ENCODE measurements around the gene NRTN. TPM values are rescaled to one million over a fixed set of nuclear protein-coding genes. Genes with fewer than 3 reads are reported as not detected.

The NRTN gene
- total RNA-seq, 2 experiments from 2014 or later = not detected

- DNase-seq (no peak), ATAC-seq (no peak)
- H3K4me3 Mint-ChIP-seq = no peak within 1 kb of the TSS
- no peaks in the 10 kb centered on the region for H3K27me3 Mint-ChIP-seq
- no peaks in the 10 kb centered on the region for H3K9me3 Mint-ChIP-seq (ENCODE audit: low read depth)
- H3K4me1 Mint-ChIP-seq = peaks cover 1% of the 10 kb centered on the region
- peaks cover 22% of the 10 kb centered on the region for H3K36me3 Mint-ChIP-seq
- CTCF ChIA-PET = interaction anchor here (0.9 to 1.5 kb wide), 2 partner anchors 9 to 19 kb away, joined by 3 read pairs; no protein-coding TSS in a partner anchor
- no peak within 1 kb of the TSS for H3K27ac Mint-ChIP-seq
Measured at GRCh38 chr19:5784581-5785147, 20.2 kb upstream of the NRTN start, which contains the start of gene PRR22. PRR22 (minus strand) TSS chr19:5784746; CDS start chr19:5784660, 86 bp downstream.

- CTCF ChIA-PET = interaction anchor here (1.5 kb wide), 1 partner anchor 8 kb away, joined by 3 read pairs; no protein-coding TSS in a partner anchor
- H3K4me3 Mint-ChIP-seq = no peak overlapping the region
- DNase-seq (no peak), ATAC-seq (no peak)
- no peak overlapping the region for H3K27ac Mint-ChIP-seq
- H3K4me1 Mint-ChIP-seq = peaks cover 8% of the 10 kb centered on the region
- H3K9me3 Mint-ChIP-seq (ENCODE audit: low read depth) = no peaks in the 10 kb centered on the region
- no peaks in the 10 kb centered on the region for H3K27me3 Mint-ChIP-seq
- peaks cover 28% of the 10 kb centered on the region for H3K36me3 Mint-ChIP-seq
Measured at GRCh38 chr19:5785423-5785822, 19.4 kb upstream of the NRTN start.

GRCh38 chr19:5786593-5787408 is 18.1 kb upstream of the NRTN start:
- CTCF ChIA-PET = no interaction called here
- Mint-ChIP-seq H3K4me3 (no peak overlapping the region), H3K36me3 (peaks cover 28% of the 10 kb centered on the region), H3K9me3 (ENCODE audit: low read depth) (no peaks in the 10 kb centered on the region), H3K4me1 (peaks cover 12% of the 10 kb centered on the region), H3K27ac (no peak overlapping the region), H3K27me3 (no peaks in the 10 kb centered on the region)
- DNase-seq (no peak), ATAC-seq (no peak)

DNA sequence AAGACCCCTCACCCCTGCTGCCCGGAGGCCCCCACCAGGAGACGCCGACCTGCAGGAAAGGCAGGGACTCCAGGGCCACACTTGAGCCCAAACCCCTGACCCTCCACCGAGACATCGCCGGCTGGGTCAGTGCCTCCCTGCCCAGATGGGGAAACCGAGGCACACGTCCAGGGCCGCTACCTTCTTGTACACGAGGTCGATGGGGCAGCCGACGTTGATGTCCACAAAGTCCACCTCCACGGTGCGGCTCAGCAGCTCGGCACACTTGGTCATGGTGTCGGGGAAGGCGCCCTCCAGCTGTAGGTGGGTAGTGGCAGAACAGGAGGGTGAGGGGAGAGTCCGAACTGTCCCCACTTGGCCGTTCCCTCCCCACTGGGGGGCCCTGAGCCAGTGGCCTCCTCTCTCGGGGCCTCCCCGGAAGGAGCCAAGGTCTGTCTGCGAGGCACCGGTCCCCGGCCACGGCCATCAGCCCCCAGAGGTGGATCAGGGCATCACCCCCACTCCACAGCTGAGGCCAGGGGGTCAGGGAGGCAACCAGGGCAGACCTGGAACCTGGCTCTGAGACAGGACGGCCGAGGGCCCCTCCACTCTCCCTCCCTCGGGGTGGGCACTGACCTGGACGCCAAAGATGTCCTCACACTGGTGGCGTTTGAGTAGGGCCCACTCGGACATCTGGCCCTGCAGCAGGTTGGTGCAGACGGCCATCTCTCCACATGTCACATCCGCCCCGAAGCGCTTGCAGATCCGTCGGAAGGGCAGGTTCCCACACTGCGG is 17.3 kb upstream of the NRTN start:
- no peak for DNase-seq
- CTCF ChIA-PET = no interaction called here
- H3K36me3 Mint-ChIP-seq = peaks cover 28% of the 10 kb centered on the region

DNA sequence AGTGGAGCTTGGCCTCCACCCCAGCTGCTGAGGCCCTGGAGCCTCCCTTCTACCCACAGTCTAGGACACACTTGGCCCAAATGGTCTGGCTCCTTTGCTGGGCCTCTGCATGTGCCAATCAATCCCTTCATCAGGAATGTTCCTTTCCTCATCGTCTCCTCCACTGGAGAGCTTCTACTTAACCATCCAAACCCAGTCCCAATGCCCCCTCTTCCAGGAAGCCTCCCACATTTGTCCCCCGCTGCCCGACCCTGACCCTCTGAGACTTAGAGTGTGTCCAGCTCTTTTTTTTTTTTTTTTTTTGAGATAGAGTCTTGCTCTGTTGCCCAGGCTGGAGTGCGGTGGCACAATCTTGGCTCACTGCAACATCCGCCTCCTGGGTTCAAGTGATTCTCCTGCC is 16.4 kb upstream of the NRTN start:
- Mint-ChIP-seq H3K4me3 (no peak overlapping the region), H3K4me1 (peaks cover 12% of the 10 kb centered on the region), H3K27me3 (no peaks in the 10 kb centered on the region), H3K36me3 (peaks cover 28% of the 10 kb centered on the region), H3K27ac (no peak overlapping the region), H3K9me3 (ENCODE audit: low read depth) (no peaks in the 10 kb centered on the region)
- ATAC-seq = no peak
- no peak for DNase-seq
- CTCF ChIA-PET = interaction anchor here (0.6 kb wide), 1 partner anchor 585 kb away, joined by 3 read pairs; no protein-coding TSS in a partner anchor

More for the DNA sequence above, 17.3 kb upstream of the NRTN start:
- Mint-ChIP-seq H3K27ac (no peak overlapping the region), H3K27me3 (no peaks in the 10 kb centered on the region), H3K9me3 (ENCODE audit: low read depth) (no peaks in the 10 kb centered on the region), H3K4me1 (peaks cover 12% of the 10 kb centered on the region), H3K4me3 (no peak overlapping the region)
- no peak for ATAC-seq

- H3K27ac Mint-ChIP-seq = no peak overlapping the region
Measured at GRCh38 chr19:5789351-5789761, 15.5 kb upstream of the NRTN start.

DNA sequence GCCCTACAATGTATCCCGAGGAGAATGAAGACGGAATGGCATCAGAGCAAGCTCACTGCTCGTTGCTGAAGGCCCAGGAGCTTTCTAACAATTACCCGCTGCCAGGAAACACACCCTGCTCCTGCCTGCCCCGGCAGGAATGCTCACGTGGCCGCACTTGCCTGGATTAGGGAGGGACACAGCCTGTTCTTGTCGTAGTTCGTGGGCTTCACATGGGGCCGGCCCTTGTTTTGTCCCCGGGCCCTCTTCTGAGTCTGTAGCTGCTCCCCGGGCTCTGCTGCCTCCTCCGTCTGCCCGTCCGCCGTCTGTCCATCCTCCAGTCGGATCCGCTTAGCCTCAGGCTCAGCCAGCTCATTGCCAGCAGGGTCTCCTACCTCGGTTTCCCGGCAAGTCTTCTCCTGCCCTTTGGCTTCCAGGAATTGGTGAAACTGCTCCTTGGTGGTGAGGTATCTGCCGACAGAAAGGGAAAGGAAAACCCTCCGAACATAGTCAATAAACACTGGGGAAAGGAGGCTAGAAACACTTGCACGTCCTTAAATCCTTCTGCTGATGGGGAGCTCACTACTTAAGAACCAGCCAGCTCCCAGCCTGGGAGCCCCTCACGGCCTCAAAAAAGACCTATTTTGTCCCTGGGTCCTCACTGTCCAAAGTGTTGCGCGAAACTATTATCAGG is 14.8 kb upstream of the NRTN start:
- no peak for DNase-seq
- CTCF ChIA-PET = interaction anchor here (0.6 to 8.0 kb wide), 6 partner anchors 10 to 567 kb away, joined by 3 to 62 read pairs (median 4); partner anchors contain the start of genes CATSPERD, LONP1, NDUFA11 and NRTN
- peaks cover 12% of the 10 kb centered on the region for H3K4me1 Mint-ChIP-seq
- H3K27ac Mint-ChIP-seq = peak overlapping the region; percentile 99
- no peak for ATAC-seq
- no peaks in the 10 kb centered on the region for H3K27me3 Mint-ChIP-seq
- H3K4me3 Mint-ChIP-seq = peak overlapping the region; percentile 89
- peaks cover 28% of the 10 kb centered on the region for H3K36me3 Mint-ChIP-seq
- no peaks in the 10 kb centered on the region for H3K9me3 Mint-ChIP-seq (ENCODE audit: low read depth)

More at GRCh38 chr19:5789351-5789761, 15.5 kb upstream of the NRTN start:
- CTCF ChIA-PET = interaction anchor here (8.0 kb wide), 1 partner anchor 15 kb away, joined by 62 read pairs; the partner anchor contains the start of gene NRTN
- Mint-ChIP-seq H3K36me3 (peaks cover 28% of the 10 kb centered on the region), H3K4me3 (peak overlapping the region; percentile 89), H3K9me3 (ENCODE audit: low read depth) (no peaks in the 10 kb centered on the region), H3K4me1 (peaks cover 12% of the 10 kb centered on the region), H3K27me3 (no peaks in the 10 kb centered on the region)
- no peak for ATAC-seq
- DNase-seq = no peak

GRCh38 chr19:5790559-5791520 is 14.0 kb upstream of the NRTN start, which contains the start of gene DUS3L:
DUS3L (minus strand) TSS chr19:5791163; CDS start chr19:5791141, 22 bp downstream.
- peaks cover 27% of the 10 kb centered on the region for H3K36me3 Mint-ChIP-seq
- H3K4me3 Mint-ChIP-seq = peak within 1 kb of the TSS; percentile 89
- DNase-seq (peak; percentile 99), ATAC-seq (peak; percentile 94)
- no peaks in the 10 kb centered on the region for H3K9me3 Mint-ChIP-seq (ENCODE audit: low read depth)
- peaks cover 12% of the 10 kb centered on the region for H3K4me1 Mint-ChIP-seq
- no peaks in the 10 kb centered on the region for H3K27me3 Mint-ChIP-seq
- CTCF ChIA-PET = interaction anchor here (0.6 to 8.0 kb wide), 10 partner anchors 9 to 566 kb away, joined by 3 to 62 read pairs (median 4); partner anchors contain the start of genes CATSPERD, LONP1, NDUFA11 and NRTN
- peak within 1 kb of the TSS; percentile 99 for H3K27ac Mint-ChIP-seq

- ATAC-seq (no peak), DNase-seq (no peak)
- Mint-ChIP-seq H3K27me3 (no peaks in the 10 kb centered on the region), H3K27ac (no peak overlapping the region), H3K4me1 (peaks cover 12% of the 10 kb centered on the region), H3K36me3 (peaks cover 17% of the 10 kb centered on the region), H3K4me3 (no peak overlapping the region), H3K9me3 (ENCODE audit: low read depth) (no peaks in the 10 kb centered on the region)
- CTCF ChIA-PET = interaction anchor here (1.1 to 8.0 kb wide), 3 partner anchors 12 to 71 kb away, joined by 3 to 62 read pairs (median 4); partner anchors contain the start of gene NRTN
Measured at GRCh38 chr19:5792224-5792623, 12.6 kb upstream of the NRTN start.

- no peak for DNase-seq
- no peak overlapping the region for H3K4me3 Mint-ChIP-seq
- peaks cover 14% of the 10 kb centered on the region for H3K36me3 Mint-ChIP-seq
- H3K9me3 Mint-ChIP-seq (ENCODE audit: low read depth) = no peaks in the 10 kb centered on the region
- CTCF ChIA-PET = interaction anchor here (0.7 to 8.0 kb wide), 6 partner anchors 8 to 245 kb away, joined by 3 to 62 read pairs (median 6); partner anchors contain the start of genes NRTN, PRR22 and RPL36
- H3K27me3 Mint-ChIP-seq = no peaks in the 10 kb centered on the region
- no peak for ATAC-seq
- no peak overlapping the region for H3K27ac Mint-ChIP-seq
- peaks cover 12% of the 10 kb centered on the region for H3K4me1 Mint-ChIP-seq
Measured at GRCh38 chr19:5793188-5793587, 11.7 kb upstream of the NRTN start.

DNA sequence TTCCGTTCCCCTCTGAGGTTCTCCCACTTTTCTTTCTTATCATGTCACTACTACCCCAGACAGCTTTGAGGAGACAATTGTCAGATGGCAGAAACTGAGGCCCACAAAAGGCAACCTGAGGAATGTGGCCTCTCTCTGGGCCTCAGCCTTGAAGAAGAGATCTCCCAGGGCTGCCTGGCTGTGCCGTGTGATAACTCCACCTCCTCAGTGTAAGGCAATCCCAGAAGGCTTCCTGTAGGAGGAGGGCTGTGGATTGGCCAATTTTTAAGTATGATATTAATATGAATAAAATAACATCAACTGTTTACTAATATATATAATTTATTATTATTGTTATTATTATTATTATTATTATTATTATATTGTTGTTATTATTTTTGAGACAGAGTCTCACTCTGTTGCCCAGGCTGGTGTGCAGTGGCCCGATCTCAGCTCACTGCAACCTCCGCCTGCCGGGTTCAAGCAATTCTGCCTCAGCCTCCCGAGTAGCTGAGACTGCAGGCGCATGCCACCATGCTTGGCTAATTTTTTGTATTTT is 9.4 kb upstream of the NRTN start:
- peaks cover 7% of the 10 kb centered on the region for H3K27me3 Mint-ChIP-seq

More for the DNA sequence above, 9.4 kb upstream of the NRTN start:
- ATAC-seq = no peak
- Mint-ChIP-seq H3K27ac (no peak overlapping the region), H3K4me3 (no peak overlapping the region), H3K4me1 (peaks cover 4% of the 10 kb centered on the region), H3K36me3 (peaks cover under 1% of the 10 kb centered on the region), H3K9me3 (ENCODE audit: low read depth) (no peaks in the 10 kb centered on the region)
- no peak for DNase-seq
- CTCF ChIA-PET = interaction anchor here (3.2 to 8.0 kb wide), 2 partner anchors 9 to 106 kb away, joined by 15 to 62 read pairs; partner anchors contain the start of genes NRTN and RPL36
